SK-N-SH (cell line): Measurements from ENCODE around the gene COX7B2.

Experiments used
- CHD2 ChIP-seq: fragments of 150-350 bp; IDR thresholded peaks from 2 replicates; pipeline ENCODE4 v1.6.1; 2018; ENCODE audit warnings: low read length; ENCODE audit not compliant: partially characterized antibody
- CTCF ChIP-seq: fragments of 200-600 bp; sonication (generic); IDR thresholded peaks from 2 replicates; pipeline ENCODE4 v1.6.1; 2017; ENCODE audit warnings: antibody characterized with exemption, mild to moderate bottlenecking, moderate library complexity
- EP300 ChIP-seq, 2 experiments: IDR thresholded peaks; 2 replicates each; pipeline versions ENCODE4 v1.4.0 to v1.6.1; 2012; ENCODE audit warnings: borderline replicate concordance in 1 of 2, low read depth in 1 of 2, low read length in 1 of 2
- GATA2 ChIP-seq: sonication (generic); formaldehyde crosslinking; IDR thresholded peaks from 2 replicates; pipeline ENCODE4 v1.5.0; 2020; ENCODE audit warnings: mild to moderate bottlenecking, missing genetic modification reagents
- POLR2AphosphoS5 ChIP-seq: IDR thresholded peaks from 2 replicates; pipeline ENCODE4 v1.6.1; 2012; ENCODE audit warnings: low read depth, low read length
- RAD21 ChIP-seq: IDR thresholded peaks from 2 replicates; pipeline ENCODE4 v1.6.1; 2012; ENCODE audit warnings: mild to moderate bottlenecking, low read length
- SIN3A ChIP-seq: IDR thresholded peaks from 2 replicates; pipeline ENCODE4 v1.6.1; 2012; ENCODE audit warnings: low read depth, mild to moderate bottlenecking, low read length, moderate library complexity, borderline replicate concordance
- USF2 ChIP-seq: fragments of 150-350 bp; IDR thresholded peaks from 2 replicates; pipeline ENCODE4 v1.6.1; 2017; ENCODE audit warnings: antibody characterized with exemption, low read length, low read depth, borderline replicate concordance

GRCh38 chr4:46870411-46870810 is 38.6 kb downstream of the COX7B2 start:
- TF ChIP-seq CTCF (no peak), SIN3A (no peak), CHD2 (no peak), RAD21 (no peak), POLR2AphosphoS5 (no peak), GATA2 (CRISPR knock-in tag) (no peak), EP300 (IDR thresholded peaks at IDR 0.05; ENCODE audit: borderline replicate concordance in 1 of 2, low read depth in 1 of 2, low read length in 1 of 2) (no peak), USF2 (no peak)
